Mesenchymal stem cell (in vitro differentiated cells and primary cell): Measurements from ENCODE around the gene CST3.
"Not testable (repeated sequence)": the region's sequence is repeated elsewhere in the genome, so short reads cannot be mapped to it uniquely, and the experiment has no call there.

Source experiments
- DNase-seq: peaks from one replicate; pipeline ENCODE4 v3.0.0-alpha.2; 2013
- H2AFZ ChIP-seq: one replicate; pipeline ENCODE4 v1.6.1; 2013; ENCODE audit warnings: low read depth, mild to moderate bottlenecking, control low read depth, inconsistent platforms, low read length, moderate library complexity
- H2AK5ac ChIP-seq: 2 replicates; pipeline ENCODE4 v1.6.1; 2013; ENCODE audit warnings: low read length, moderate library complexity, mild to moderate bottlenecking, inconsistent platforms; ENCODE audit not compliant: severe bottlenecking
- H2BK120ac ChIP-seq: one replicate; pipeline ENCODE4 v1.6.1; 2013; ENCODE audit warnings: low read depth, mild to moderate bottlenecking, inconsistent platforms, low read length, moderate library complexity
- H2BK12ac ChIP-seq, 2 experiments: one replicate each; pipeline ENCODE4 v1.6.1; 2013; ENCODE audit warnings: inconsistent platforms in 2 of 2, low read length in 2 of 2, mild to moderate bottlenecking in 2 of 2, moderate library complexity in 2 of 2, control low read depth in 1 of 2
- H2BK15ac ChIP-seq: one replicate; pipeline ENCODE4 v1.6.1; 2013; ENCODE audit warnings: mild to moderate bottlenecking, low read depth, inconsistent platforms; ENCODE audit not compliant: poor library complexity, severe bottlenecking
- H2BK5ac ChIP-seq: 2 replicates; pipeline ENCODE4 v1.6.1; 2013; ENCODE audit warnings: low read depth, mild to moderate bottlenecking, low read length, control low read depth, inconsistent platforms; ENCODE audit not compliant: poor library complexity, severe bottlenecking
- H3K14ac ChIP-seq, 2 experiments: one replicate each; pipeline ENCODE4 v1.6.1; 2013; ENCODE audit warnings: inconsistent platforms in 2 of 2, low read length in 2 of 2, control low read depth in 1 of 2, mild to moderate bottlenecking in 1 of 2, moderate library complexity in 1 of 2
- H3K18ac ChIP-seq, 2 experiments: one replicate each; pipeline ENCODE4 v1.6.1; 2013; ENCODE audit warnings: inconsistent platforms in 2 of 2, low read length in 2 of 2, control low read depth in 1 of 2, low read depth in 1 of 2, mild to moderate bottlenecking in 1 of 2
- H3K23ac ChIP-seq, 2 experiments: one replicate each; pipeline ENCODE4 v1.6.1; 2013; ENCODE audit warnings: inconsistent platforms in 2 of 2, low read length in 2 of 2, mild to moderate bottlenecking in 2 of 2, moderate library complexity in 2 of 2, control low read depth in 1 of 2
- H3K27ac ChIP-seq: 2 replicates; pipeline ENCODE4 v1.5.1; 2013; ENCODE audit warnings: mild to moderate bottlenecking, moderate library complexity, low read length, control low read depth, inconsistent platforms; ENCODE audit not compliant: poor library complexity, severe bottlenecking
- H3K27me3 ChIP-seq, 2 experiments: 2 replicates each; pipeline versions ENCODE4 v1.6.1 to v1.7.0; 2013; ENCODE audit warnings: low read length in 2 of 2, mild to moderate bottlenecking in 2 of 2, moderate library complexity in 2 of 2, control low read depth in 1 of 2, inconsistent platforms in 1 of 2; ENCODE audit not compliant: control insufficient read depth in 1 of 2, insufficient read depth in 1 of 2
- H3K36me3 ChIP-seq, 2 experiments: 2 replicates each; pipeline versions ENCODE4 v1.6.1 to v1.7.0; 2013; ENCODE audit warnings: low read length in 2 of 2, control low read depth in 1 of 2, inconsistent platforms in 1 of 2, low read depth in 1 of 2, mild to moderate bottlenecking in 1 of 2; ENCODE audit not compliant: insufficient read depth in 2 of 2, control insufficient read depth in 1 of 2
- H3K4ac ChIP-seq, 2 experiments: one replicate each; pipeline ENCODE4 v1.6.1; 2013; ENCODE audit warnings: inconsistent platforms in 2 of 2, low read length in 2 of 2, mild to moderate bottlenecking in 2 of 2, moderate library complexity in 2 of 2, control low read depth in 1 of 2, low read depth in 1 of 2
- H3K4me1 ChIP-seq: 2 replicates; pipeline ENCODE4 v1.6.1; 2013; ENCODE audit warnings: low read depth, low read length, control low read depth; ENCODE audit not compliant: control insufficient read depth, insufficient read depth
- H3K4me2 ChIP-seq: 2 replicates; pipeline ENCODE4 v1.6.1; 2013; ENCODE audit warnings: low read length, mild to moderate bottlenecking, inconsistent platforms; ENCODE audit not compliant: poor library complexity, severe bottlenecking
- H3K4me3 ChIP-seq, 2 experiments: 2 replicates each; pipeline versions ENCODE4 v1.5.1 to v1.7.0; 2013; ENCODE audit warnings: low read length in 2 of 2, mild to moderate bottlenecking in 2 of 2, control low read depth in 1 of 2, low read depth in 1 of 2; ENCODE audit not compliant: insufficient read depth in 1 of 2
- H3K79me1 ChIP-seq: replicated peaks from 2 replicates; pipeline ENCODE4 v1.6.1; 2013; ENCODE audit warnings: mild to moderate bottlenecking, control low read depth, low read length, inconsistent platforms; ENCODE audit not compliant: poor library complexity, severe bottlenecking
- H3K9ac ChIP-seq: 2 replicates; pipeline ENCODE4 v1.7.0; 2013; ENCODE audit warnings: mild to moderate bottlenecking, low read length, moderate library complexity
- H3K9me3 ChIP-seq: 2 replicates; pipeline ENCODE4 v1.7.0; 2013; ENCODE audit warnings: mild to moderate bottlenecking, low read length; ENCODE audit not compliant: control insufficient read depth
- H4K8ac ChIP-seq: one replicate; pipeline ENCODE4 v1.6.1; 2013; ENCODE audit warnings: inconsistent platforms, mild to moderate bottlenecking, low read length, moderate library complexity
- H4K91ac ChIP-seq: one replicate; pipeline ENCODE4 v1.6.1; 2013; ENCODE audit warnings: mild to moderate bottlenecking, low read length, inconsistent platforms
- WGBS: methylation state at CpG from one replicate; pipeline ENCODE4 v1.1.7; 2013; ENCODE audit warnings: mixed read lengths; 5-methylcytosine and 5-hydroxymethylcytosine counted together

The CST3 gene

DNA sequence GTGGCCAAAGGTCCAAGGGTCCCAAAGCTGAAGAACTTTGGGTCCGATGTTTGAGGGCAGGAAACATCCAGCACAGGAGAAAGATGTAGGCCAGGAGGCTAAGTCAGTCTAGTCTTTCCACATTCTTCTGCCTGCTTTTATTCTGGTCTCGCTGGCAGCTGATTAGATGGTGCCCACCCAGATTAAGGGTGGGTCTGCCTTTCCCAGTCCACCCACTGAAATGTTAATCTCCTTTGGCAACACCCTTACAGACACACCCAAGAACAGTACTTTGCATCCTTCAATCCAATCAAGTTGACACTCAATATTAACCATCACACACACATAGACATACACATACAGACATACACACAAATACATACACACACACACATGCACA is 21.8 kb upstream of the CST3 start:
- Histone ChIP-seq H3K27ac (peak overlapping the region; percentile 97), H2AK5ac (peak overlapping the region; percentile 97), H2BK5ac (peak overlapping the region; percentile 85), H3K4me1 (peaks cover 31% of the 10 kb centered on the region)
- not testable (repeated sequence) for H3K14ac ChIP-seq, H2BK12ac ChIP-seq, H3K4ac ChIP-seq, H3K9me3 ChIP-seq, H3K79me1 ChIP-seq, H3K27me3 ChIP-seq, H3K23ac ChIP-seq, H3K18ac ChIP-seq, H3K4me3 ChIP-seq, H2BK15ac ChIP-seq, H4K91ac ChIP-seq, H2BK120ac ChIP-seq, H2AFZ ChIP-seq, H3K9ac ChIP-seq, DNase-seq, H3K4me2 ChIP-seq, H4K8ac ChIP-seq, H3K36me3 ChIP-seq
- 96% methylated on average over 2 of the region's 2 CpGs for WGBS

- H2BK15ac ChIP-seq = no peak overlapping the region
- H2BK120ac ChIP-seq = no peak overlapping the region
- peak overlapping the region; percentile 97 for H3K27ac ChIP-seq
- H3K18ac ChIP-seq = no peak overlapping the region
- H3K4ac ChIP-seq = no peak overlapping the region
- H3K23ac ChIP-seq = no peak overlapping the region
- H2AFZ ChIP-seq = no peak overlapping the region
- H3K4me3 ChIP-seq = no peak overlapping the region
- peak overlapping the region; percentile 97 for H2AK5ac ChIP-seq
- H3K4me1 ChIP-seq = peaks cover 31% of the 10 kb centered on the region
- no peak overlapping the region for H3K4me2 ChIP-seq
- no peak overlapping the region for H3K9ac ChIP-seq
- H4K91ac ChIP-seq = no peak overlapping the region
- H4K8ac ChIP-seq = no peak overlapping the region
- peak overlapping the region; percentile 85 for H2BK5ac ChIP-seq
- H3K9me3 ChIP-seq = no peaks in the 10 kb centered on the region
- no peaks in the 10 kb centered on the region for H3K36me3 ChIP-seq
- 82% methylated on average over 6 of the region's 8 CpGs for WGBS
- no peak overlapping the region for H2BK12ac ChIP-seq
- H3K27me3 ChIP-seq = no peaks in the 10 kb centered on the region
- DNase-seq = no peak
- H3K14ac ChIP-seq = no peak overlapping the region
- no peaks in the 10 kb centered on the region for H3K79me1 ChIP-seq
Measured at GRCh38 chr20:23658989-23659609, 21.3 kb upstream of the CST3 start.

DNA sequence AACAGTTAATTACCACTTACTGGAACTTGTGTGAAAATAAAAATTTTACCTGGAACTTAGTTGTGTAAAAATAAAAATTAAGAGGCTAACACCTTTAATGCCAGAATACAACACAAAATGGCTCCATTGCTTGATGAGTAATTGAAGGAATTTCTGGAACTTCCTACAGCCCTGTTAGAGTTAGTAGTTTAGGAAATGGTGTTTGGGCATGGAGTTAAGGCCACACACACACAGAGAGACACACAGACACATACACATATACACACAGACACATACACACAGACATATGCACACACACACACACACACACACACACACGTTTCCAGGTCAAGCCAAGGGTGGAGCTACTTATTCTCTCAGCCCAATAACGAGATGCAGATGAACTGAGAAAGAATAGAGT is 20.6 kb upstream of the CST3 start:
- DNase-seq = no peak
- Histone ChIP-seq H3K18ac (no peak overlapping the region), H2AK5ac (peak overlapping the region; percentile 86), H3K9ac (no peak overlapping the region), H3K14ac (no peak overlapping the region), H3K23ac (no peak overlapping the region), H3K27ac (peak overlapping the region; percentile 97), H4K91ac (no peak overlapping the region), H3K4me2 (no peak overlapping the region), H2BK15ac (no peak overlapping the region), H2BK12ac (no peak overlapping the region), H3K79me1 (no peaks in the 10 kb centered on the region), H3K4ac (no peak overlapping the region), H3K27me3 (no peaks in the 10 kb centered on the region), H2BK120ac (no peak overlapping the region), H3K9me3 (no peaks in the 10 kb centered on the region), H3K36me3 (no peaks in the 10 kb centered on the region), H4K8ac (no peak overlapping the region), H3K4me3 (no peak overlapping the region), H2AFZ (no peak overlapping the region), H2BK5ac (peak overlapping the region; percentile 84), H3K4me1 (peaks cover 35% of the 10 kb centered on the region)
- WGBS = no CpG with 5 or more reads among the region's 2 CpGs

DNA sequence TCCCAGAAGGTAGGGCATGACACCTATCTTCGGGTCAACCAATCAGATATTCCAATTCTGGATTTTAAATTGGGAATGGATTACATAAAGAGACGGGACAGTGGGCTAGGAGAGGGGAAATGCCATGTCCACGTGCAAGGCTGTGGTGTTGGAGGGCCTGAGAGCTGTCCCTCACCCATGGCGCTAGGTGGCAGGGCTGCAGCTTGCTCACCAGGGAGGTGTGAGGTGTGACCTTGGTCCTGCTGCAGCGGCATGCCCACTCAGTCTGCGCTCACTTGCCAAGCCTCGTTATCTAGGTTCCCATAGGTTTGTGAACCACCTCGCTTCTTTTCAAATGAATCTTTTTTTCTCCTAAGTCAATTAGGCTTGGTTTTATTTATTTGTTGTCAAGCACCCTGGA is 19.4 kb upstream of the CST3 start:
- no peak overlapping the region for H3K23ac ChIP-seq
- H3K4me3 ChIP-seq = no peak overlapping the region
- no peaks in the 10 kb centered on the region for H3K36me3 ChIP-seq
- no peak overlapping the region for H2BK15ac ChIP-seq
- H4K8ac ChIP-seq = no peak overlapping the region
- H3K79me1 ChIP-seq = no peaks in the 10 kb centered on the region
- H3K9ac ChIP-seq = no peak overlapping the region
- H3K4ac ChIP-seq = no peak overlapping the region
- 87% methylated on average over 7 of the region's 8 CpGs for WGBS
- H3K27me3 ChIP-seq = no peaks in the 10 kb centered on the region
- no peak overlapping the region for H2BK5ac ChIP-seq
- peak overlapping the region in 1 of 2 experiments; percentile 73 for H3K18ac ChIP-seq
- H4K91ac ChIP-seq = no peak overlapping the region
- H3K14ac ChIP-seq = peak overlapping the region in 1 of 2 experiments; percentile 94
- H2BK120ac ChIP-seq = no peak overlapping the region
- no peak for DNase-seq
- H2AFZ ChIP-seq = no peak overlapping the region
- H3K27ac ChIP-seq = no peak overlapping the region
- no peak overlapping the region for H2BK12ac ChIP-seq
- peaks cover 37% of the 10 kb centered on the region for H3K4me1 ChIP-seq
- H3K9me3 ChIP-seq = no peaks in the 10 kb centered on the region
- H2AK5ac ChIP-seq = peak overlapping the region; percentile 81
- H3K4me2 ChIP-seq = no peak overlapping the region
